ENCODE results near the gene SRL. TPM values are rescaled to one million over a fixed set of nuclear protein-coding genes. Genes with fewer than 3 reads are reported as not detected.

Gene SRL
- total and polyA plus RNA-seq, 2 of the 8 experiments (the other 6 are each of a cell fraction or from before 2014, with no cell fraction given): 0.05 TPM; not detected in 1

DNA sequence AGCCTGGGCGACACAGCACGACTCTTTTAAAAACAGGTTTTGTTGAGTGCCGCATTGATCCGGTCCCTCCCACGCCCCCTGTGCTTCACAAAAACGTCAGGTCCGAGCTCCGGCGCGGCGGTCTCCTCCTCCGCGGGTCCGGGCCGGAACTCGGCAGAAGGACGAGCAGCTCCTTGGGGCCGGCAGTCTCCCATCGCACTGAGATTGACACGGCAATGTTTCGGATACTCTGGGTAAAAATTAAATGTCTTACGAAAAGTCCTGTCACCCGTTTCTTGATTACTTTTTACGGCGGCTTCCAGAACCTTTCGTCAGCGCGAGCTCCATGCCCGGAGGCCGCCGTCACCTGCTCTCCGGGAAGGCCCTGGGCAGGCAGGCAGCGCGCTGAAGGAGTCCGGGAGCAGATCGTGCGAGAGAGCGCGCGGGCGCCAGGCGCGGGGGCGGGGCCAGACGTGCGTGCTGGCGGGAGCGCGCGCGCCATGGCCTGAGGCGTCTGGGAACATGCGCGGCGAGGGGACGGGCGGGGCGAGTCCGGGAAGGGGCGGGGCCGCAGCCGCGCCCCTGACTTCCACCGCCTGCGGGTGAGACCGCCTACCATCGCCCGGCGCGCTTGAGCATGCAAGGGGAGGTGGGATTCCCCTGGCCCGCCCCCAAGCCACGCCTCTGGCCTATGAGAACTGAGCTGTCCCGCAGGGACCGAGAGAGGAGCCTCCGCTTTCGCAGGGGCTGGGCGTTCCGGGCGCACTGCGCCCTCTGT, 11.7 kb upstream of the SRL start:
- Histone ChIP-seq H3K18ac (ENCODE audit: extremely low read depth, low read length) (peak overlapping the region; percentile 48; the same call in 1 of the 2 replicates), H4K20me1 (replicated peaks in 1 of 2; ENCODE audit: control insufficient read depth in 1 of 2, insufficient read depth in 2 of 2, low read length in 2 of 2) (peaks cover 0 to 2% of the 10 kb centered on the region in 2 experiments), H4K91ac (replicated peaks; ENCODE audit: insufficient read length, low read length) (no peak overlapping the region), H3K9me3 (ENCODE audit: insufficient read depth in 2 of 2, low read depth in 1 of 2, low read length in 1 of 2) (no peaks in the 10 kb centered on the region), H2BK20ac (ENCODE audit: low read length) (no peak overlapping the region), H3K4ac (replicated peaks; ENCODE audit: insufficient read length, low read depth, low read length) (no peak overlapping the region), H3K27ac (ENCODE audit: low read depth, low read length) (no peak overlapping the region; the same call in 1 of the 2 replicates), H3K4me1 (replicated peaks in 1 of 4; ENCODE audit: control insufficient read depth in 3 of 4, insufficient read depth in 4 of 4, low read length in 3 of 4) (peaks cover 0 to 3% (median 0%) of the 10 kb centered on the region in 4 experiments; a peak in 1 of 7 replicates), H3K27me3 (replicated peaks in 1 of 4; ENCODE audit: control insufficient read depth in 3 of 4, extremely low read depth in 1 of 4, insufficient read depth in 3 of 4, low read length in 3 of 4) (no peaks in the 10 kb centered on the region), H3K9ac (replicated peaks in 1 of 4; ENCODE audit: extremely low read depth in 1 of 4, low read depth in 3 of 4, low read length in 3 of 4) (peak overlapping the region in 3 of 4 experiments; percentile 32 to 71 (median 66); a peak in 6 of 7 replicates), H2AFZ (ENCODE audit: low read length) (no peak overlapping the region), H4K8ac (ENCODE audit: extremely low read depth, insufficient read depth, low read length) (peak overlapping the region; percentile 9; the same call in 1 of the 2 replicates), H3K14ac (ENCODE audit: insufficient read length) (no peak overlapping the region), H2BK120ac (replicated peaks; ENCODE audit: low read depth, low read length) (no peak overlapping the region), H3K23me2 (ENCODE audit: low read depth, low read length) (no peaks in the 10 kb centered on the region; the same call in 1 of the 2 replicates), H4K5ac (ENCODE audit: insufficient read length, low read depth, low read length) (no peak overlapping the region), H3K79me2 (ENCODE audit: control insufficient read depth in 1 of 2, insufficient read depth in 2 of 2, low read length in 2 of 2) (no peaks in the 10 kb centered on the region), H3K23ac (ENCODE audit: insufficient read length) (no peak overlapping the region), H2BK15ac (ENCODE audit: low read length) (no peak overlapping the region), H3K4me2 (ENCODE audit: insufficient read depth in 1 of 2, low read depth in 2 of 2, low read length in 2 of 2) (peak overlapping the region; percentile 19 to 60; a peak in 3 of 4 replicates), H3K56ac (replicated peaks; ENCODE audit: insufficient read length, low read depth, low read length) (no peak overlapping the region), H2AK5ac (ENCODE audit: low read depth, low read length) (no peak overlapping the region), H2BK12ac (ENCODE audit: low read depth, low read length) (no peak overlapping the region), H2BK5ac (ENCODE audit: low read depth, low read length) (no peak overlapping the region), H3K4me3 (ENCODE audit: extremely low read depth in 1 of 4, insufficient read depth in 2 of 4, low read depth in 3 of 4, low read length in 4 of 4) (peak overlapping the region; percentile 41 to 70 (median 58)), H3K79me1 (ENCODE audit: low read depth, low read length) (no peaks in the 10 kb centered on the region), H3K36me3 (ENCODE audit: control insufficient read depth in 2 of 4, insufficient read depth in 4 of 4, low read length in 3 of 4) (peaks cover 0 to 14% (median 6%) of the 10 kb centered on the region in 4 experiments; a peak in 3 of 8 replicates)
- 2% methylated on average over 52 of the region's 80 CpGs; no CpG with 5 or more reads in 1 of the 2 experiments for WGBS, 2 experiments (ENCODE audit: extremely low coverage in 1 of 2, insufficient coverage in 1 of 2, insufficient read length in 1 of 2, insufficient replicate concordance in 2 of 2, low coverage in 1 of 2, low lambda C conversion rate in 2 of 2, missing lambda C conversion rate in 1 of 2)
- ChIA-PET POLR2A (ENCODE audit: partially characterized antibody) (interaction anchor here (0.5 to 3.0 kb wide), 33 partner anchors 8 to 375 kb away, joined by 3 to 20 read pairs (median 4); partner anchors contain the start of genes ADCY9, SRL and TFAP4), CTCF (ENCODE audit: partially characterized antibody) (interaction anchor here (0.6 to 3.3 kb wide), 77 partner anchors 9 to 375 kb away, joined by 3 to 22 read pairs (median 4); partner anchors contain the start of genes ADCY9, DNAJA3, SRL and TFAP4)
- FAIRE-seq (no peak), DNase-seq (ENCODE audit: low read depth in 1 of 2, low spot score in 2 of 2) (peak; percentile 98)
- TF ChIP-seq YY1 (IDR thresholded peaks at IDR 0.05; ENCODE audit: low read depth, low read length) (no peak), POLR2AphosphoS5 (IDR thresholded peaks at IDR 0.05; ENCODE audit: low read depth, low read length) (no peak; the same call in 1 of the 2 replicates), RAD21 (IDR thresholded peaks at IDR 0.05 in 1 of 2, conservative IDR thresholded peaks at IDR 0.05 in 1 of 2; ENCODE audit: low read depth in 2 of 2, low read length in 2 of 2) (peak; percentile 87 to 91), ASH2L (IDR thresholded peaks at IDR 0.05; ENCODE audit: low read length) (peak; percentile 92), CBX8 (IDR thresholded peaks at IDR 0.05; ENCODE audit: borderline replicate concordance, low read depth, low read length) (no peak), CREB1 (IDR thresholded peaks at IDR 0.05) (peak; percentile 65; the same call in 1 of the 2 replicates), BRCA1 (IDR thresholded peaks at IDR 0.05; ENCODE audit: low read depth, low read length) (peak; percentile 25; the same call in 1 of the 2 replicates), SIRT6 (IDR thresholded peaks at IDR 0.05; ENCODE audit: low read length) (no peak), GABPA (IDR thresholded peaks at IDR 0.05; ENCODE audit: borderline replicate concordance, insufficient read depth, low read length) (no peak)
- TF ChIP-seq, protein P1, sequence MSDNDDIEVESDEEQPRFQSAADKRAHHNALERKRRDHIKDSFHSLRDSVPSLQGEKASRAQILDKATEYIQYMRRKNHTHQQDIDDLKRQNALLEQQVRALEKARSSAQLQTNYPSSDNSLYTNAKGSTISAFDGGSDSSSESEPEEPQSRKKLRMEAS (IDR thresholded peaks at IDR 0.05): peak; percentile 68; the same call in 1 of the 2 replicates

All from H1 (cell line).